ENCODE results near the gene TNFAIP1. TPM values are rescaled to one million over a fixed set of nuclear protein-coding genes. Genes with fewer than 3 reads are reported as not detected.

TNFAIP1 gene
- total RNA-seq, 1 donor from 2014 or later, result 18.9 TPM

GRCh38 chr17:28363776-28364650, 28.5 kb downstream of the TNFAIP1 start:
- ATAC-seq (ENCODE audit: low read depth) (no peak), DNase-seq (no peak)
- no peak for TF ChIP-seq CTCF (IDR thresholded peaks at IDR 0.05)
- CTCF ChIA-PET, result no interaction called here
- no peaks in the 10 kb centered on the region for H3K27me3 Mint-ChIP-seq
- H3K27ac Mint-ChIP-seq, result no peak overlapping the region
- H3K9me3 Mint-ChIP-seq, result no peaks in the 10 kb centered on the region
- peaks cover 3% of the 10 kb centered on the region for H3K4me1 Mint-ChIP-seq
- no peak overlapping the region for H3K4me3 Mint-ChIP-seq
- intact Hi-C loops (cut with micrococcal nuclease), result no loop called here
- POLR2A ChIA-PET, result no interaction called here
- H3K36me3 Mint-ChIP-seq (ENCODE audit: low read depth), result peaks cover 49% of the 10 kb centered on the region

GRCh38 chr17:28364665-28365363, 29.3 kb downstream of the TNFAIP1 start, which contains the start of gene SEBOX:
Gene SEBOX (minus strand): TSS chr17:28365199. CDS start chr17:28365151, 48 bp downstream.
- DNase-seq (no peak), ATAC-seq (ENCODE audit: low read depth) (no peak)
- H3K27me3 Mint-ChIP-seq, result no peaks in the 10 kb centered on the region
- peaks cover 42% of the 10 kb centered on the region for H3K36me3 Mint-ChIP-seq (ENCODE audit: low read depth)
- POLR2A ChIA-PET, result no interaction called here
- no peaks in the 10 kb centered on the region for H3K9me3 Mint-ChIP-seq
- intact Hi-C loops (cut with micrococcal nuclease), result no loop called here
- no peaks in the 10 kb centered on the region for H3K4me1 Mint-ChIP-seq
- no peak within 1 kb of the TSS for H3K27ac Mint-ChIP-seq
- no peak within 1 kb of the TSS for H3K4me3 Mint-ChIP-seq
- CTCF ChIA-PET, result no interaction called here
- no peak for TF ChIP-seq CTCF (IDR thresholded peaks at IDR 0.05)

DNA sequence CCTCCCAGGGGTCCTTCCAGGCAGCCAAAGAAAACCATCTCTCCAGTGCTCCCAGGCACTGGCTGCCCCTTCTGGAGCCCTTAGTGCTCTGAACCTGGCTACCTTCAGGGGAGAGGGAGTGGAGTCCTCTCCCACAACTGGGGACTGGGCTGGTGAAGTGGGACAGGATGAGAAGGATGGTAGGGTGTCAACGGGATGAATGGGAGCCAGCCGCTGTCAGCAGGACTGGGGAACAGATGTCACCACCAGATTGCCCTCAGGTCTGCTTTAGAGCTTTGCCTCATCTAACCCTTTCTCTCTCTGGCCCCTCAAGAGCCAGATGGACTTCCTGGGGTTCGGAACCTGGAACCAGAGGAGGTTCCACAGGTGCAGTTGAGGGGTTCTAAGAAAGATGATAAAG, 29.9 kb downstream of the TNFAIP1 start:
- POLR2A ChIA-PET, result interaction anchor here (1.6 kb wide), 1 partner anchor 8 kb away, joined by 10 read pairs; the partner anchor contains the start of gene POLDIP2
- no peak for DNase-seq
- Mint-ChIP-seq H3K9me3 (no peaks in the 10 kb centered on the region), H3K27ac (no peak overlapping the region), H3K27me3 (no peaks in the 10 kb centered on the region), H3K36me3 (ENCODE audit: low read depth) (peaks cover 36% of the 10 kb centered on the region), H3K4me3 (no peak overlapping the region), H3K4me1 (peaks cover 2% of the 10 kb centered on the region)
- CTCF ChIA-PET, result no interaction called here
- intact Hi-C loops (cut with micrococcal nuclease), result no loop called here
- no peak for TF ChIP-seq CTCF (IDR thresholded peaks at IDR 0.05)
- ATAC-seq (ENCODE audit: low read depth), result no peak

- Mint-ChIP-seq H3K9me3 (no peaks in the 10 kb centered on the region), H3K36me3 (ENCODE audit: low read depth) (peaks cover 26% of the 10 kb centered on the region), H3K27ac (no peak overlapping the region), H3K27me3 (no peaks in the 10 kb centered on the region), H3K4me3 (no peak overlapping the region), H3K4me1 (peaks cover 8% of the 10 kb centered on the region)
- ChIA-PET CTCF (interaction anchor here (0.6 to 0.9 kb wide), 2 partner anchors 49 to 283 kb away, joined by 3 read pairs; no protein-coding TSS in a partner anchor), POLR2A (interaction anchor here (1.4 to 1.6 kb wide), 2 partner anchors 9 to 31 kb away, joined by 7 to 10 read pairs; partner anchors contain the start of genes IFT20, POLDIP2 and TNFAIP1)
- DNase-seq (no peak), ATAC-seq (ENCODE audit: low read depth) (no peak)
- intact Hi-C loops (cut with micrococcal nuclease), result no loop called here
- TF ChIP-seq CTCF (IDR thresholded peaks at IDR 0.05), result no peak
Measured at GRCh38 chr17:28366605-28367004, 31.0 kb downstream of the TNFAIP1 start.
